Measurements from ENCODE around the gene TRPM6. TPM values are rescaled to one million over a fixed set of nuclear protein-coding genes. Genes with fewer than 3 reads are reported as not detected.

The TRPM6 gene
- total RNA-seq, 2 experiments from 2014 or later = not detected

DNA sequence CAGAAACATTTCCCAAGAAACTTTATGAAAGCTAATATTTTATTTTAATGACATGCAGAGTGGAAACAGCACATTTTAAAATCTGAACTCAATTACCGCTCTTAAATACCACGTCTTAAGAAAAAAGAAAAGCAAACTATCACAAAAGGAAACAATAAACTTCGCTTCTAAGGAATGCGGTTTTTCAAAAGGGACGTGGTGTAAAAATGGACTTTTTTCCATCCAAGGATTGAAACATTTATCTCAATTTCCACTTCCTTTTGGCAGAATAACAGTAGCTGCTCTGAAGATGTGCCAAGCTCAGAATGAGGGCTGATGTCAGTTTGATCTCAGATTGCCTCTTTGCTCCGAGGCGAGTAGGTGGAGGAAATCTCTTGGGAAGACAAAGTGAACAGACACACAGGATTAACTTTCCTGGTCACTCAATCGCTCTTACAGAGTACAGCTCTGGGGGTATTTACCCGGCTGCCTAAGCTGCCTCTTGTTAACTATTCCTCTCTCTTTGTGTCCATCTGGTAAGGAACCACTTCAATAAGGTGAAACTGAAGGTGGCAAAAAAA lies 158.5 kb downstream of the TRPM6 start:
- Mint-ChIP-seq H3K27ac (no peak overlapping the region), H3K27me3 (peaks cover 7% of the 10 kb centered on the region), H3K9me3 (no peaks in the 10 kb centered on the region), H3K4me3 (no peak overlapping the region), H3K4me1 (no peaks in the 10 kb centered on the region), H3K36me3 (no peaks in the 10 kb centered on the region)
- no peak for DNase-seq

DNA sequence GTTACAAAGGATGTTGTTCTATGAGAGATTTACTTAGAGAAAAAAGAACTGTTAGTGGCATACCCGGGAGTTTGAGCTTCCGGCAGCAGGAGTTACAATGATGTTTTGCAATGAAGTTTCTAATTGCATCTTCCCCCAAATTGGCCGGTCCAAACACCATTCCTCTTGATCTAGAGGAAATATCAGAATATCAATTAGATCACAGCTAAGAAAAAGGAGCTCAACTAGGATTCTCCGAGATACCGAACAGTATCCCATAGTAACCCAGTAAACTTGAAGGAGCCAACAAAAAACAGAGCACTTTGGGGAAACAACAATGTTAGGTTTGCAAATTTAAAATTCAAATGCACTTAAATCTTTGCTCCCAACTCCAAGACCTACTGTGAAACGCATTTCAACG lies 159.5 kb downstream of the TRPM6 start:
- H3K36me3 Mint-ChIP-seq = no peaks in the 10 kb centered on the region
- no peak overlapping the region for H3K27ac Mint-ChIP-seq
- no peak for DNase-seq
- H3K4me3 Mint-ChIP-seq = no peak overlapping the region
- H3K9me3 Mint-ChIP-seq = no peaks in the 10 kb centered on the region
- H3K4me1 Mint-ChIP-seq = no peaks in the 10 kb centered on the region
- peaks cover 8% of the 10 kb centered on the region for H3K27me3 Mint-ChIP-seq

DNA sequence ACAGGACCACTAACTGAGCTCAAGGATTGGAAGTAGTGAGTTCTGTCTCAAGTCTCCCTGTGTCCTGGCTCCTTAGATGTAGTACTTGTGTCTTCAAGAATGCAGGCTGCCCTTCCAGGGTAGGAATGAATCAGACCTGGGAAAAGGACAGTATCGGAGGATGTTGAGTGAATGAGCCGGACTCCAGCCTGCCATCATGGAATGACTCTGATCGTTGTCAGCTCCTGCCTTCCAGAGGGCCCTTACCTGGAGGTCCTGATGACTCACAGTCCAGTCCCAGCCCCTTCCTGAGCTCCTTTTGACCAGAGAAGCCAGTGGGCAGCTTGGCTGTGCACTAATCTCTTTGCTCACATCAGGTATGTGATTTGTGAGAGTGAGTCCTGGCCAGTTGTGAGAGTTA lies 161.1 kb downstream of the TRPM6 start:
- H3K27ac Mint-ChIP-seq = no peak overlapping the region
- H3K36me3 Mint-ChIP-seq = no peaks in the 10 kb centered on the region
- no peak overlapping the region for H3K4me3 Mint-ChIP-seq
- H3K27me3 Mint-ChIP-seq = peaks cover 8% of the 10 kb centered on the region
- DNase-seq = no peak
- H3K4me1 Mint-ChIP-seq = no peaks in the 10 kb centered on the region
- no peaks in the 10 kb centered on the region for H3K9me3 Mint-ChIP-seq

DNA sequence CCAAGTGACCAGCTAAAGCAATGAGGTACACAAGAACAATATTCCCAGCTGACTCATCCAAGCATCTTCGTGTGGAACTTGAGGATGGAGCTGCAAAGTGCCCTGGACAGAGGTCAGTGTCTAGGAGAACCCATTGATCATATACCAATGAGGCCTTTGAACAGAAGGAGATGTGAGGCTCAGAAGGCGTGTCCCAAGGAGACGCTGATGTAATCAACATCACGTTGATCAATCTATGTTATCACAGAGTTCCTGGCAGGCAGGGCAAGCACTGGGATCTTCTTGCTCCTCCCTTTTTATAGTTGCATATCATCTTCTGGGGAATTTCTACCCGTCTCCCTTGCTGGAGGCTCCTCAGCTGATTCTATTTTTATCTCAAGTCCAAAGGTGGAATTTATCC lies 163.4 kb downstream of the TRPM6 start:
- no peak overlapping the region for H3K4me3 Mint-ChIP-seq
- H3K36me3 Mint-ChIP-seq = no peaks in the 10 kb centered on the region
- DNase-seq = no peak
- peaks cover 8% of the 10 kb centered on the region for H3K27me3 Mint-ChIP-seq
- H3K4me1 Mint-ChIP-seq = no peaks in the 10 kb centered on the region
- no peaks in the 10 kb centered on the region for H3K9me3 Mint-ChIP-seq
- H3K27ac Mint-ChIP-seq = no peak overlapping the region

DNA sequence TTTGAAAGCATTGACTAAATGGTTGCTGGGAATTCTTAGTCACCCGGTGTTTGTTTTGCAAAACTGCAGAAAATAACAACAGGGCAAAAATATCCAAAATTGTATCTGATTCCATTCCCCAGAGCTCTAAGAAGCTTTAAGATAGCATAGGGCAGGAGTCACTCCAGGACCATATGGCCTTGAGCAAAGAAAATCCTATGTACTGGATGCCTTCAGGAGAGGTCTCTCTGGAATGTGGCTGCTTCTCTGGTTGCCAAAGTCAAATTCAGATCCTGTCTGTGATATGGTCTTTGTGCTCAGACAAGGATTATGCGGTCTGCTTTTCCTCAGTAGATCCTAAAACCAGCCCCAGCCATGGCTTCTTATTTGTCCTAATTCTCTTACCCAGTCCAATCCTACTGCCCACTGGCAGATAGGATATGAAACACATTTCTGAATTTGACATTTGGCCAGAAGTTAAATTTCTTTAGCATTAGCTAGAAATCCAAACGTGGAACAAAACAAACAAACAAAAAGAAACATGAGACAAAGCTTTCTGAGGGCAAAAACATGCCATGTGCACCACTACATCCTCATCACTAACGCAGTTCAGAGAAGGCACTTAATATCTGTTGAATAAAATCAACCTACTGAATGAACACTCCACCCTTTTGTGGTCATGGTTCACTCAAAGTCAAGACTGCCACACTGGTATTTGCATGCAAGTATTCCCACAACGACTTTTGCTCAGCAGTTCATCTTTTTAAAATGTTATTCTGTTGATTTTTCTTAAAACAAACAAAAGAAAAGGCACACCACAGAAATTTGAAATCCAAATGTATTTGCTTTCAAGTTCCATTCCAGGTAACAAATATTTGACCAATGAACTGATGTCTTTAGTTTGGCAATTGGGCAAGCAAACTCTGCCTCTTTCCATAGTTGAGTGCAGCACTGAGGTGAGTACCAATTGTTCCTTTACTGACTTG lies 165.7 kb downstream of the TRPM6 start:
- Mint-ChIP-seq H3K9me3 (no peaks in the 10 kb centered on the region), H3K27ac (no peak overlapping the region), H3K4me1 (no peaks in the 10 kb centered on the region), H3K27me3 (peaks cover 11% of the 10 kb centered on the region), H3K36me3 (no peaks in the 10 kb centered on the region), H3K4me3 (no peak overlapping the region)
- no peak for DNase-seq

DNA sequence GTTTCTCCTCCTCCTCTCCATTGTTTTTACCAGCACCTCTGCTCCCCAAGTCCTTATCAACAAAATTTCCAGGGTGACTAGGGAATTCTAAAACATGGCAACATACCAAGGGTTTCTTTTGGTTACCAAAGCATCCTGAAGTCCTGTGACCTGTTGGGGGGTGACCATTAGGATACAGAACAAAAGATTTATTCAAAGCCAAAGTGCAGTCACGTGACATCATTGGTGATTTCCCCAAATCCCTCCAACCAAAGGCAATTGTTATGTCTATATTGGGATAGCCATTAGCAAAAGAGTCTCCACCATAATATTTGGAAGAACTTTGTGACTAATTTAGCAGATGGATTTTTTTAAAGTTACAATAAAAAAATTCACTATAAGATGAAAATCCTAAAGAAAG lies 168.4 kb downstream of the TRPM6 start:
- no peak for DNase-seq
- Mint-ChIP-seq H3K27ac (no peak overlapping the region), H3K9me3 (no peaks in the 10 kb centered on the region), H3K27me3 (peaks cover 6% of the 10 kb centered on the region), H3K4me1 (no peaks in the 10 kb centered on the region), H3K36me3 (no peaks in the 10 kb centered on the region), H3K4me3 (no peak overlapping the region)

DNA sequence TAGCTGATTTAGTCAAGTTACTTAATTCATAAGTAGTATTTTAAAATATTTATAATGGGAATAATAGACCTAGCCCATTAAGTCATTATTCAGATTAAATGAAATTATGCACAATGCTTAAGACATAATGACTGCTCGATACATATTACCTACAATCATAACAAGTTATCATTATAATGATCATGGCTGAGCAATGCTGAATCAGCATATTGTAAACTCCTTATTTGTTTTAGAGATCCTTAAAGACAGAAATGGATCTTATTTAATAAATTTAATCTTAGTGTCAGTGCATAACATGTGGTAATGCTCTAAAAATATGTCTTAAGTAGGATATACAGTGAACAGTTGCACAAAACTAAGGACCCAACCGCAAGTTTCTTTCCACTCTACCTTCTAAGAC lies 169.0 kb downstream of the TRPM6 start:
- no peaks in the 10 kb centered on the region for H3K4me1 Mint-ChIP-seq
- H3K36me3 Mint-ChIP-seq = no peaks in the 10 kb centered on the region
- H3K27ac Mint-ChIP-seq = no peak overlapping the region

DNA sequence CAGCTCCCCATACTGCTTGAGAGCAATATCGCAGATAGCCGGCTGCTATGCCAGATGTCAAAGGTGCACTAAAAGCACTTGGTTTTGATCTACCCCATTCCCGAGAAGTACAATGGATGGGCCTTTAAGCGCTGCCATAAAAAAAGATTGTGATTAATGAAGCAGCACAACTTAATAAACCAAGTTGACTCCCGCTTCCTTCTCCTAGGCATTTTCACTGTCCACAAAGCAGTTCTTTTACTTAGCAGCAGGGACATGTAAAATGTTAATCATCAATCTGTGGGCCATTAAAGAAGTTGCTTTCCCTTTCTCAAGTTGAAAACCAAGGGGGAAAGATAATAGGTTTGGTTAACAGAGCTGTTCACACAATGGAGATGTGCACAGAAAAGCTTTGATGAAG lies 176.4 kb downstream of the TRPM6 start:
- DNase-seq = no peak
- Mint-ChIP-seq H3K9me3 (no peaks in the 10 kb centered on the region), H3K27me3 (peaks cover 9% of the 10 kb centered on the region), H3K36me3 (no peaks in the 10 kb centered on the region), H3K4me3 (no peak overlapping the region), H3K4me1 (no peaks in the 10 kb centered on the region), H3K27ac (no peak overlapping the region)

More for the DNA sequence above, 169.0 kb downstream of the TRPM6 start:
- no peak overlapping the region for H3K4me3 Mint-ChIP-seq
- H3K9me3 Mint-ChIP-seq = no peaks in the 10 kb centered on the region
- peaks cover 3% of the 10 kb centered on the region for H3K27me3 Mint-ChIP-seq
- DNase-seq = no peak

DNA sequence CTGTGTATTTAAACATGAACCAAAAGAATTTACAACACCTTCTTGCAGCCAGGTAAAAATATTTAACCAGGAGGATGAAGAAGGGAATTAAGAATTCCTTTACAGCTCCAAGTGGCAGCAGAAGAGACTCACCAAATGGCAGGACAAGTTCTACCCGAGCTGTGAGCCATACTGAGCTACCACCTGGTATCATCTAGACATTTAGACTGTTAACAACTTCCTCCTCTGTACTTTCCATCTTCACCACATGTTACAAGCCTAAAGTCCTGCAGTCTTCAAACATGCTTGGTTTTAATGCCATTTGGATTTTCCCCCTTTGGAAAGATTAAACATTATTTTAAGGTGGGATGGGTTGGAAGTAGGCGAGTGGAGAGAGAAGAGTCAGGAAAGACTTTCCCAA lies 190.2 kb downstream of the TRPM6 start:
- no peak for DNase-seq
- H3K27me3 Mint-ChIP-seq = peaks cover 35% of the 10 kb centered on the region
- no peaks in the 10 kb centered on the region for H3K36me3 Mint-ChIP-seq
- no peaks in the 10 kb centered on the region for H3K9me3 Mint-ChIP-seq
- H3K27ac Mint-ChIP-seq = no peak overlapping the region
- H3K4me3 Mint-ChIP-seq = no peak overlapping the region
- H3K4me1 Mint-ChIP-seq = no peaks in the 10 kb centered on the region

DNA sequence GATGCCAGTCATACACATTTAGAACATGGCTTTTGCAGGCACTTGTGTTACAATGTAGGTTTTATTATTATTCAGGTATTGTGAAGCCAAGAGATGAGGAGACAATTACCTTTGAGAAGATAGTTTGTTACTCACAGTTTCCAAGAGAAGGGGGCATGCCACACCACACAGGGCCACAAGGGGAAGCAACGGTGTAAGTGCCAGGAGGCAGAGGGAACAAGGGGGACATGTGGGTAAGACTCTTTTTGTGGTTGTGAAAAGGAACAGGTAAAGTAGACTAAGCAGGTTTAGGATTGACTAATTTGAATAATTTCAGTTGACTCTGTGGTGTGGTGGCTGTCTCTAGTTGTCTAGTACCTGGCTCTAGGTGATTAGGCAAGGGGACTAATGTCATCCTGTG lies 191.2 kb downstream of the TRPM6 start:
- Mint-ChIP-seq H3K27me3 (peaks cover 40% of the 10 kb centered on the region), H3K9me3 (no peaks in the 10 kb centered on the region), H3K4me3 (no peak overlapping the region), H3K4me1 (no peaks in the 10 kb centered on the region), H3K27ac (no peak overlapping the region), H3K36me3 (no peaks in the 10 kb centered on the region)
- DNase-seq = no peak

DNA sequence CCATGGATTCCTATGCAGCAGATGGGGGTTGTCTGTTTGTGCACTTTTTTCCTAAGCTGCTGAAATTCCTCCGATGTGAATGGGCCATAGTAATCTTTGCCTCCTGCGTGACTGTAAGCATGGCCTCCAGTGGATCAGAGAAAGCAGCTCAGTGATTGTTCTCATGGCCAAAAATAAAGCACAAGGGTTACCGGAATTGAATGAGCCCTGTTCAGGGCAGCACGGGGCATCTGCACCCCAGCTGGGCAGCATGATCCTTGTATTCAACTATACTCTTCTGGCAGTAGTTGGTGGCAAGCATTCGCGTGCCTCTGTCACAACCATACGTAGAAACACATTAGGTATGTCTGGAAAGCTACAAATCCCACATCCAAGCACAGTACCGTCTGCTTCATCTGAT lies 196.7 kb downstream of the TRPM6 start:
- no peak overlapping the region for H3K4me3 Mint-ChIP-seq
- peaks cover 5% of the 10 kb centered on the region for H3K4me1 Mint-ChIP-seq
- DNase-seq = no peak
- peaks cover 14% of the 10 kb centered on the region for H3K27me3 Mint-ChIP-seq
- no peaks in the 10 kb centered on the region for H3K9me3 Mint-ChIP-seq
- H3K36me3 Mint-ChIP-seq = no peaks in the 10 kb centered on the region
- no peak overlapping the region for H3K27ac Mint-ChIP-seq

DNA sequence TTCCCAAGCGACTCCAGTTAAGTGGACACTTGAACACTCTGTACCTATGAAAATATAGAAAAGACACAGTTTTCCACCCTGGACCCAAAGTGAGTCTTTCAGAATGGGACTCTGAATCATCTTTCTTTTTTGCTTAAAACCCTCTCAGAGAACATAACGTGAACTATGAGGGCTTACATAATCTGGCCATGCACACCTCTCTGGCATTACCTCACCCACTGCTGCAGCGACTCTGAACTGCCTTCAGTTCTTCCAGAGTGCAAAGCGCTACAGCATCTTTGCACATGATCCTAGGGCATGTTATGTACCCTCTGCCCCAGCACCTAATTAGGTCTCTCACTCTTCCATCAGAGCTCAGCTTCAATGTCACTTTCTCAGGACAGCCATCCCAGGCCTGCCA lies 204.4 kb downstream of the TRPM6 start:
- peaks cover 11% of the 10 kb centered on the region for H3K27me3 Mint-ChIP-seq

DNA sequence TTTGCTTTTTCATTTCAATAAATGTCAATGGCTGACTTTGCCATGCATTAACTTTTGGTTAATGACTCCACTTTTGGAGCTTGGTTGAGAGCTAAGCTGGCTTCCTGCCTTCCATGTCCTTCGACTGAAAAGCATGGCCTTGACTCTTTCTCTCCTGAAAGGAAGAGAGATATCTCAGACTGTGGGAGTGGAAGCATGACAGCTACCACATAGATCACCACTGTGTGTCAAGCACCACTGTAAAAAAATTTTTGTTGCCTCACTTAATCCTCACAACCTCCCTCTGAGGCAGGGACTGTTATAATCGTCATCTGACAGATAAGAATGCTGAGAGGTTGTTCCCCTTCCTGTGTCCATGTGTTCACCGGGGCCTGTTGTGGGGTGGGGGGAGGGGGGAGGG lies 205.8 kb downstream of the TRPM6 start:
- Mint-ChIP-seq H3K36me3 (no peaks in the 10 kb centered on the region), H3K4me3 (no peak overlapping the region), H3K27ac (no peak overlapping the region), H3K27me3 (peaks cover 7% of the 10 kb centered on the region), H3K9me3 (no peaks in the 10 kb centered on the region), H3K4me1 (peaks cover under 1% of the 10 kb centered on the region)
- no peak for DNase-seq

More for the DNA sequence above, 204.4 kb downstream of the TRPM6 start:
- Mint-ChIP-seq H3K27ac (no peak overlapping the region), H3K9me3 (no peaks in the 10 kb centered on the region), H3K36me3 (no peaks in the 10 kb centered on the region), H3K4me3 (no peak overlapping the region), H3K4me1 (peaks cover 5% of the 10 kb centered on the region)
- DNase-seq = no peak

DNA sequence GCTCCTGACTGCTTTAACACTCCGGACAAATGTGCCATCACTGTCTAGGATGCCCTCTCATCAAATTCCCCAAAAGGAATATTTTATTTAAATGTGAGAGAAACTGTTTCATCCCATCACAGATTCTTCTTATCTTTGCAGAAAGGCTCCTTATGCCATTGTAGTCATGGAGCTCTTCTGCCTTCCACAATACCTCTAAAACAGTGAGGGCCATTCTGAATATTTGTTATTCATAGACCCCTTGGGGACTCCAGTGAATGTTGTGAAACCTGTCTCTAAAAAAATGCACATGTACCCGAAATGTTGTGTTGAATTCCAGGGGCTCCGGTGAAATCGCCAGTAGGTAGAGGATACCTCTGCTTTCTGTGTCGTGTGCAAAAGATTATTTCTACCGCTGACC lies 213.6 kb downstream of the TRPM6 start:
- H3K4me1 Mint-ChIP-seq = no peaks in the 10 kb centered on the region
- no peak overlapping the region for H3K27ac Mint-ChIP-seq
- H3K27me3 Mint-ChIP-seq = peaks cover 7% of the 10 kb centered on the region
- H3K9me3 Mint-ChIP-seq = no peaks in the 10 kb centered on the region
- no peak overlapping the region for H3K4me3 Mint-ChIP-seq
- no peak for DNase-seq
- H3K36me3 Mint-ChIP-seq = no peaks in the 10 kb centered on the region
